K562 (cell line): Measurements from ENCODE around the gene POLR2A. TPM values are rescaled to one million over a fixed set of nuclear protein-coding genes. Genes with fewer than 3 reads are reported as not detected.
A peak's percentile ranks its signal among the peaks of the same experiment; 100 is the strongest.

ENCODE experiments used
- ATAC-seq: fragments of 200-7000 bp; cut with Tn5 transposase; 3 replicates; pipeline ENCODE4 v1.9.1; 2020; ENCODE audit warnings: moderate library complexity
- BruUV-seq: library from RNA; stranded (reverse); fragments of 400-500 nt; replicated peaks from 2 replicates; lab custom pipeline; 2021; lab: Mats Ljungman, UMichigan
- CTCF ChIA-PET: fragments of 300-600 bp; formaldehyde crosslinking; extraction: SDS; loops from one replicate; lab custom pipeline; 2021; ENCODE audit warnings: low intra/inter-chr PET ratio; lab: Yijun Ruan, JAX
- POLR2A ChIA-PET: fragments of 300-600, 350-650 bp; sonication (Branson Sonifier 250); formaldehyde crosslinking; extraction: SDS; loops from one replicate; lab custom pipeline; 2021; ENCODE audit warnings: antibody characterized with exemption, inconsistent platforms; lab: Yijun Ruan, JAX
- DNase-seq, 4 experiments: peaks; one replicate each; pipeline versions ENCODE4 v3.0.0 to v3.0.0-alpha.2; 2011 to 2018; ENCODE audit warnings: low spot score in 3 of 4, mixed read lengths in 3 of 4; ENCODE audit errors: extremely low read depth in 1 of 4
- FAIRE-seq: peaks from 2 replicates; lab custom pipeline; 2011; peaks lifted over from hg19 to GRCh38; lab: Jason Lieb, UNC
- H2AFZ ChIP-seq: 2 replicates; pipeline ENCODE4 v1.6.0; 2011; ENCODE audit warnings: low read depth, low read length, control low read depth, inconsistent platforms
- H3K27ac ChIP-seq: fragments of 200-600 bp; 3 replicates; pipeline ENCODE4 v1.8.0; 2011; ENCODE audit warnings: low read depth, mild to moderate bottlenecking, control low read depth, inconsistent platforms, low read length, moderate library complexity, mixed read lengths; ENCODE audit errors: extremely low read depth
- H3K27me3 ChIP-seq, 2 experiments: fragments of 300-600 bp in 1 of 2; 2 replicates in 1 of 2; 3 replicates in 1 of 2; pipeline versions ENCODE4 v1.6.0 to v1.8.0; 2011; ENCODE audit warnings: inconsistent platforms in 2 of 2, low read length in 2 of 2, mild to moderate bottlenecking in 1 of 2, mixed read lengths in 1 of 2, moderate library complexity in 1 of 2; ENCODE audit not compliant: control insufficient read depth in 2 of 2, insufficient read depth in 2 of 2
- H3K36me3 ChIP-seq: fragments of 300-600 bp; 3 replicates; pipeline ENCODE4 v1.8.0; 2011; ENCODE audit warnings: mild to moderate bottlenecking, low read length, inconsistent platforms; ENCODE audit not compliant: control insufficient read depth, insufficient read depth
- H3K4me1 ChIP-seq, 2 experiments: fragments of 200-600 bp in 1 of 2; replicated peaks in 1 of 2; 2 replicates in 1 of 2; 3 replicates in 1 of 2; pipeline versions ENCODE4 v1.5.1 to v1.8.0; 2011; ENCODE audit warnings: inconsistent platforms in 2 of 2, low read length in 2 of 2, mild to moderate bottlenecking in 1 of 2, mixed read lengths in 1 of 2, moderate library complexity in 1 of 2; ENCODE audit not compliant: control insufficient read depth in 2 of 2, insufficient read depth in 2 of 2
- H3K4me2 ChIP-seq: 2 replicates; pipeline ENCODE4 v1.6.1; 2011; ENCODE audit warnings: low read length, control low read depth, inconsistent platforms, mixed read lengths; ENCODE audit not compliant: insufficient read depth
- H3K4me3 ChIP-seq: fragments of 200-600 bp; sonication (generic), shearing (Covaris generic); 2 replicates; pipeline ENCODE4 v1.5.1; 2016; ENCODE audit warnings: control low read depth, inconsistent platforms
- H3K79me2 ChIP-seq: fragments of 200-600 bp; 3 replicates; pipeline ENCODE4 v1.8.0; 2011; ENCODE audit warnings: low read length, inconsistent platforms; ENCODE audit not compliant: control insufficient read depth, insufficient read depth
- H3K9ac ChIP-seq, 2 experiments: 2 replicates each; pipeline versions ENCODE4 v1.6.0 to v1.6.1; 2011; ENCODE audit warnings: low read depth in 2 of 2, low read length in 2 of 2, control low read depth in 1 of 2, inconsistent platforms in 1 of 2, mild to moderate bottlenecking in 1 of 2, mixed read lengths in 1 of 2; ENCODE audit not compliant: insufficient read depth in 1 of 2
- H3K9me1 ChIP-seq: one replicate; pipeline ENCODE4 v1.6.0; 2011; ENCODE audit warnings: inconsistent platforms, mild to moderate bottlenecking, low read length, moderate library complexity; ENCODE audit not compliant: control insufficient read depth, insufficient read depth
- H3K9me3 ChIP-seq: replicated peaks from 2 replicates; pipeline ENCODE4 v1.5.1; 2011; ENCODE audit warnings: low read depth, low read length, inconsistent platforms; ENCODE audit not compliant: control insufficient read depth, insufficient read depth
- H4K20me1 ChIP-seq: replicated peaks from 2 replicates; pipeline ENCODE4 v1.6.1; 2011; ENCODE audit warnings: low read length, inconsistent platforms, mixed read lengths; ENCODE audit not compliant: control insufficient read depth, insufficient read depth
- CHD4 ChIP-seq: fragments of 200-600 bp; sonication (generic); IDR thresholded peaks from 3 replicates; pipeline ENCODE4 v1.6.1; 2012; ENCODE audit warnings: low read depth, mild to moderate bottlenecking, mixed read lengths, low read length, inconsistent platforms; ENCODE audit not compliant: insufficient read depth, insufficient replicate concordance, poor library complexity, severe bottlenecking
- ELF2 ChIP-seq: fragments of 250-450 bp; sonication (Bioruptor Pico); IDR thresholded peaks from 2 replicates; pipeline ENCODE4 v1.5.0; 2021; ENCODE audit warnings: mild to moderate bottlenecking
- ID3 ChIP-seq, 2 experiments: fragments of 250-450 bp in 1 of 2; fragments of 450-650 bp in 1 of 2; sonication (Bioruptor Pico) in 1 of 2; IDR thresholded peaks; 2 replicates each; pipeline versions ENCODE4 v1.6.1 to v1.8.0; 2016 to 2021; ENCODE audit warnings: mild to moderate bottlenecking in 2 of 2, moderate library complexity in 2 of 2, missing compliant biosample characterization in 1 of 2, missing genetic modification characterization in 1 of 2
- MAFK ChIP-seq: IDR thresholded peaks from 2 replicates; pipeline ENCODE4 v1.6.1; 2011; ENCODE audit warnings: low read length, improper control_type of control experiment
- MECOM ChIP-seq: fragments of 250-450 bp; sonication (Bioruptor Pico); IDR thresholded peaks from 2 replicates; pipeline ENCODE4 v1.8.0; 2022; ENCODE audit warnings: inconsistent platforms
- MTA1 ChIP-seq: fragments of 450-650 bp; IDR thresholded peaks from 2 replicates; pipeline ENCODE4 v1.6.1; 2017; ENCODE audit warnings: borderline replicate concordance
- NCOR1 ChIP-seq: fragments of 450-650 bp; IDR thresholded peaks from 2 replicates; pipeline ENCODE4 v1.6.1; 2016; ENCODE audit warnings: mild to moderate bottlenecking, moderate library complexity
- NEUROD1 ChIP-seq: fragments of 150-350 bp; IDR thresholded peaks from 2 replicates; pipeline ENCODE4 v1.6.1; 2014; ENCODE audit warnings: borderline replicate concordance, low read length, low read depth; ENCODE audit not compliant: partially characterized antibody
- NFIC ChIP-seq: fragments of 450-650 bp; IDR thresholded peaks from 2 replicates; pipeline ENCODE4 v1.6.1; 2017; ENCODE audit warnings: mild to moderate bottlenecking, inconsistent platforms
- POLR2A ChIP-seq: fragments of 450-650 bp; conservative IDR thresholded peaks from 2 replicates; pipeline ENCODE4 v1.6.1; 2016
- PTRF ChIP-seq: fragments of 450-650 bp; IDR thresholded peaks from 2 replicates; pipeline ENCODE4 v1.6.1; 2016; ENCODE audit warnings: mild to moderate bottlenecking, missing genetic modification characterization, missing compliant biosample characterization
- RBM14 ChIP-seq: fragments of 200-400 bp; formaldehyde crosslinking; IDR thresholded peaks from 2 replicates; pipeline ENCODE4 v1.6.1; 2018; ENCODE audit warnings: low read depth, mild to moderate bottlenecking, low read length, moderate library complexity, borderline replicate concordance; ENCODE audit not compliant: insufficient read depth
- TFE3 ChIP-seq: fragments of 450-650 bp; formaldehyde crosslinking; IDR thresholded peaks from 2 replicates; pipeline ENCODE4 v1.4.0; 2020; ENCODE audit warnings: mild to moderate bottlenecking, mixed read lengths
- ZBTB11 ChIP-seq, 3 experiments: fragments of 200-800 bp in 1 of 3; fragments of 250-450 bp in 1 of 3; fragments of 450-650 bp in 1 of 3; sonication (Bioruptor Pico) in 1 of 3; sonication (Bioruptor generic) in 1 of 3; formaldehyde crosslinking in 1 of 3; IDR thresholded peaks; 2 replicates each; pipeline versions ENCODE4 v1.6.1 to v1.8.0; 2016 to 2022; ENCODE audit warnings: mild to moderate bottlenecking in 2 of 3, missing genetic modification characterization in 2 of 3, missing compliant biosample characterization in 1 of 3, moderate library complexity in 1 of 3
- WGBS: fragments of 100-300 bp; shearing (Covaris generic); methylation state at CpG from one replicate; pipeline ENCODE4 v1.1.6; 2016; ENCODE audit warnings: low coverage, mixed read lengths; ENCODE audit not compliant: insufficient coverage; ENCODE audit errors: missing lambda C conversion rate; 5-methylcytosine and 5-hydroxymethylcytosine counted together
- in situ Hi-C: fragments of 300-500 bp; cut with MboI; formaldehyde crosslinking; loops from 4 replicates; pipeline ENCODE4 v1.15.0; 2018; ENCODE audit warnings: inconsistent platforms, mixed read lengths
- intact Hi-C: fragments of 100-400 bp; cut with micrococcal nuclease; formaldehyde crosslinking; loops from 2 replicates; pipeline ENCODE4 v1.14.2; 2022
- polyA plus RNA-seq, 8 experiments: library from polyadenylated mRNA; depleted of rRNA in 4 of 8; stranded (reverse) in 5 of 8; unstranded in 3 of 8; fragments of >200 nt; fragmentation: Nextera tagmentation in 2 of 8; fragmentation: Illumina TruSeq in 1 of 8; extraction: Ambion mirVana in 2 of 8; extraction: Trizol in 1 of 8; gene quantifications; 2 replicates each; pipeline versions ENCODE4 v1.2.1 to v1.2.3, GENCODE V29; 2011 to 2014; ENCODE audit warnings: inconsistent platforms in 1 of 8, missing spikeins in 1 of 8
- total RNA-seq, 7 experiments: library from RNA; depleted of rRNA in 6 of 7; stranded (reverse); fragments of >200 nt in 6 of 7; fragmentation: Illumina TruSeq in 2 of 7; extraction: Trizol in 2 of 7; gene quantifications; 2 replicates each; pipeline versions ENCODE4 v1.2.1 to v1.2.3, GENCODE V29; 2011 to 2021; ENCODE audit warnings: low replicate concordance in 1 of 7

Gene POLR2A
- total and polyA plus RNA-seq, 9 of the 15 experiments (the other 6 are each of a cell fraction or from before 2014, with no cell fraction given) = 1.3 to 109 (median 12.4) TPM

GRCh38 chr17:7483255-7484066 is 705 bp upstream of the POLR2A start:
- ATAC-seq (peak; percentile 68), DNase-seq (peak; percentile 58 to 94 (median 74)), FAIRE-seq (peak; percentile 96)
- peak overlapping the region; percentile 100 for H3K27ac ChIP-seq
- TSS peak; percentile 79 for BruUV-seq
- peak overlapping the region; percentile 96 to 99 for H3K9ac ChIP-seq
- no peaks in the 10 kb centered on the region for H3K9me1 ChIP-seq
- in situ Hi-C loops (no loop called here), intact Hi-C loops (loop anchor here (2.0 to 5.0 kb wide), 4 partner anchors 46 to 131 kb away; partner anchors contain the start of genes FGF11, KCTD11, SENP3 and TMEM102)
- peak overlapping the region; percentile 97 for H3K4me2 ChIP-seq
- ChIA-PET CTCF (interaction anchor here (0.7 kb wide), 1 partner anchor 128 kb away, joined by 5 read pairs; no protein-coding TSS in a partner anchor), POLR2A (interaction anchor here (0.6 to 4.0 kb wide), 21 partner anchors 7 to 203 kb away, joined by 3 to 25 read pairs (median 4); partner anchors contain the start of genes CD68, TMEM102 and TMEM256)
- WGBS = 1% methylated on average over 24 of the region's 38 CpGs
- no peaks in the 10 kb centered on the region for H3K9me3 ChIP-seq
- H3K4me3 ChIP-seq = peak overlapping the region; percentile 63
- peaks cover 56% of the 10 kb centered on the region for H3K79me2 ChIP-seq
- H2AFZ ChIP-seq = peak overlapping the region; percentile 99
- peaks cover 16% of the 10 kb centered on the region; the same call in 2 of the 3 replicates for H3K36me3 ChIP-seq
- peaks cover 16 to 44% of the 10 kb centered on the region in 2 experiments; a peak in 4 of 5 replicates for H3K4me1 ChIP-seq
- H4K20me1 ChIP-seq = no peaks in the 10 kb centered on the region
- no peaks in the 10 kb centered on the region for H3K27me3 ChIP-seq
- TF ChIP-seq NEUROD1 (peak; percentile 12), ELF2 (CRISPR knock-in tag) (peak; percentile 60; the same call in 1 of the 2 replicates), ZBTB11 (CRISPR knock-in tag; IDR thresholded peaks at IDR 0.05) (no peak; a peak in 1 of 6 replicates), NCOR1 (peak; percentile 52), POLR2A (peak; percentile 8), CHD4 (no peak), PTRF (tag) (no peak), ID3 (CRISPR knock-in tag; IDR thresholded peaks at IDR 0.05) (no peak), ID3 (tag; IDR thresholded peaks at IDR 0.05) (peak; percentile 74; the same call in 1 of the 2 replicates), MTA1 (0 out of 2 replicates have a peak, but pooled peaks have one; percentile 43), TFE3 (CRISPR knock-in tag) (peak; percentile 43), RBM14 (no peak), MECOM (CRISPR knock-in tag) (no peak), NFIC (peak; percentile 27; the same call in 1 of the 2 replicates), MAFK (peak; percentile 33; the same call in 1 of the 2 replicates)
